Measurements from ENCODE around the gene UVRAG.

The UVRAG gene

DNA sequence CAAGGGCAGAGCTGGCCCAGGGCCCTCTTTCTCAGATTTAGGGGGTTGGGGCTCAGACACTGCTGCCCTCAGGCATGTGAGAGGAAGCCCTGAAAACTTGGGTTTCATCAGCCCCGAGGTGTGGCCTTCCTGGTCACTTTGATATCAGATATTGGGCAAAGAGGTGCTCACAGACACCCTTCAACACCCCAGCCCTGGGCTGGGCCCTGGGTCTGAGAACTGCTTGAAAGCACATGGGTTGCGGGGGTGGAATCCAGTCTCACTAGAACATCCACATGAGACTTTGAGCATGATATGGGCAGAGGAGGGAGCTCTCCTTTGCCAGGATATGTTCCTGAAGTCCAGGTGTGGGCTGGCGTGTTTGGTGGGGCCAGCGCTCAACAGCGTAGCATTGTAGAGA lies 36.0 kb upstream of the UVRAG start:
- no peak for TF ChIP-seq POLR2A (IDR thresholded peaks at IDR 0.05; ENCODE audit: low read depth, low read length)
- FAIRE-seq (no peak), DNase-seq (ENCODE audit: insufficient read length, low spot score) (no peak)

GRCh38 chr11:75779960-75780359 lies 35.0 kb upstream of the UVRAG start:
- no peak for DNase-seq (ENCODE audit: insufficient read length, low spot score)
- FAIRE-seq = no peak
- TF ChIP-seq POLR2A (IDR thresholded peaks at IDR 0.05; ENCODE audit: low read depth, low read length) = no peak

- FAIRE-seq (no peak), DNase-seq (ENCODE audit: insufficient read length, low spot score) (no peak)
- no peak for TF ChIP-seq POLR2A (IDR thresholded peaks at IDR 0.05; ENCODE audit: low read depth, low read length)
These were observed 34.1 kb upstream of the UVRAG start for GRCh38 chr11:75780888-75781287.

DNA sequence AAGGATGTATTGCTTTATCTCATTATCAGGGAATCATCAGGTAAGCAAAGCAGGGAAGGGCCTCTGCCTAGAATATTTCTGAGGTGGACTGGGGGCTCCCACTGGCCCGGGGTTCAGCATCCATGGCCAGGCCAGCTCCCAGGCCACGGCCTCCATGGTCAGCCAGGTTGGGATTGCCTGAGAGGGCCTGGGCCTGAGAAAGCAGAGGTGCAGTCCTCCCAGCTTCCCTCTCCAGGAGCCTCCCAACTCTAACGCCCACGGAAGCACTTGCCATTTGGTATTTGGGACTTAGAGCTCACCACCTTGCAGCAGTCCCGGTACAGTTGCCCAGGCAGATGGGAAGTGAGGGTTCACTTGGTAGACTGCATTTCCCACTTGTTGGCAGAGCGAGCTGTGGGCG lies 33.7 kb upstream of the UVRAG start:
- FAIRE-seq (no peak), DNase-seq (ENCODE audit: insufficient read length, low spot score) (no peak)
- TF ChIP-seq POLR2A (IDR thresholded peaks at IDR 0.05; ENCODE audit: low read depth, low read length) = no peak

GRCh38 chr11:75781831-75782230 lies 33.2 kb upstream of the UVRAG start:
- TF ChIP-seq POLR2A (IDR thresholded peaks at IDR 0.05; ENCODE audit: low read depth, low read length) = no peak
- FAIRE-seq (no peak), DNase-seq (ENCODE audit: insufficient read length, low spot score) (no peak)

DNA sequence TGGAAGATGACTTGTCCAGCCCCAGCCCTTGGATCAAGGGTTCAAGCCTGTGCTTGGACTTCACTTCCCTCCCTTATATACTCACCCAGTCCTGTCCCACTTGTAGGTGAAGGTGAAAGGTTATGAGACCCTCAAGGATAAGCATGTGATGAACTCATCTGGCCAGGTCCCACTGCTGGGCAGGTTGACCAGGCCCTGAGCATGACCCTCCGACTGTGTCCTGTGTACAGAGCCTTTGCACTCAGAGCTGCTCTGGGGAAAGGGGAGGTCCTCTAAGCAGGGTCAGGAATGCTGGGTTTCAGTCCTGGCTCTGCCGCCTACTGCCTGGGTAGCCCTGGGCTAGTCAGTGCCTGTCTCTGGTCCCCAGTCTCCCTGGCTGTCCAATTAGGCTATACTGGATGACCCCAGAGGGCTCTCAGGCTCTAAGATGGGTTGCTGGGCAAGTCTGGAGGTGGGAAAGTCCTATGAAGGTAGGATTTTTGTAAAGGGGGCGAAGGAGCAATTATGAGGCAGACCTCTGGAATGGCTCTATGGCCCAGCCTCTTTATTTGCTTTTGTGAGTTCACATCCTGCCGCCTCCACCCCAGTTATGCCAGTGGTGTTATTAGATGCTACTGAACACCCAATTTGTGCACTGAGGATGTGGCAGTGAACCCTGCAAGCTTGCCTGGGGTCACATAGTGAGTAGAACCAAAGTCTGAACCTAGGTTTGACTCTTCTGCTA lies 32.3 kb upstream of the UVRAG start:
- DNase-seq (ENCODE audit: insufficient read length, low spot score) (no peak), FAIRE-seq (no peak)
- TF ChIP-seq POLR2A (IDR thresholded peaks at IDR 0.05; ENCODE audit: low read depth, low read length) = no peak

DNA sequence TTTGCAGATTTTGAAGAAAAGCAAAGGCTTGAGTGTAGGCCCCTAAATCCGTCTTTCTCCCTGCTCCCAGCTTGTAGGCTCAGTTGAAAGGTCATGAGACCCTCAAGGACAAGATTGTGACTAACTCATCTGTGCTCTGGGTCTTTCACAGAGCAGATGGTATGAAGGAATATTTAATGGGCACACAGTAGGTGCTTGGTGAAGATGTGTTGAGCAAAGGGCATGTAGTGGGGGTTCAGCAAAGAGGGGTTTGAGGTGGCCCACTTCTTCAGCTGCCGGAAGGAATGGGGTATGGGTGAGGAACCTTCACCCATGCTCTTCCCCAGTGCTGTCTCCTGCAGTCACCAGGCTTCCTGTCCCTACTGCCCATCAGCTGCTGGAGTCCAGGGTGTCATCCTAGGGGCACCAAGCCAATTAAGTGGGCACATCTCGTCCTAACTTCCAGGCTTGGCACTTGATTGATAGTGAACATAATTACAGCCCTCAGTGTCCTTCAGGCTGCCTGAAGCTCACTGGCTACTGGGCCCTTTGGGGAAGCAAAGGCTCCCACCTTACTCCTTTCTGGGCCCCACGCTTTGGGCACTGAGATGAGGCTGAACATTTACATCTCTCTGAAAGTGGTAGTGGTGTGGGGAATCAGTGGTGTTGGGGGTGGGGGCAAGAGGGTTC lies 31.5 kb upstream of the UVRAG start:
- FAIRE-seq = no peak
- TF ChIP-seq POLR2A (IDR thresholded peaks at IDR 0.05; ENCODE audit: low read depth, low read length) = no peak
- DNase-seq (ENCODE audit: insufficient read length, low spot score) = no peak

DNA sequence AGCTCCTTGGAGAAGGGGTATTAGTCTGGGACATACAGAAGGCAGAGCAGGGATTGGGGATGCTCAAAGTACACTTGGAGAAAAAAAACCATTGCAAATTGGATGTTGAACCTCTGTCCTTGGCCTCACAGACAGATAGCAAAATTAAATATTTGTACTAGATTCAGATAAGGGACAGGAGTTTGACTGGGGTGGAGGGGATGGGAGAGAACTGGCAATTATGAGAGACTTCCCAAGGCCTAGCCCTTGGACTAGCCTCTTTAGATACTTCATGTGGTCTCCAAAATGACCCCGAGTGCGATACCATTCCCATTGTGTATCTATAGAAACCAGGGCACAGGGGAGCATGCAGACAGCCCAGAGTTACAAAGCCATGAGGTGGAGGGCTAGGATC lies 30.9 kb upstream of the UVRAG start:
- DNase-seq (ENCODE audit: insufficient read length, low spot score) (no peak), FAIRE-seq (no peak)
- TF ChIP-seq POLR2A (IDR thresholded peaks at IDR 0.05; ENCODE audit: low read depth, low read length) = no peak

DNA sequence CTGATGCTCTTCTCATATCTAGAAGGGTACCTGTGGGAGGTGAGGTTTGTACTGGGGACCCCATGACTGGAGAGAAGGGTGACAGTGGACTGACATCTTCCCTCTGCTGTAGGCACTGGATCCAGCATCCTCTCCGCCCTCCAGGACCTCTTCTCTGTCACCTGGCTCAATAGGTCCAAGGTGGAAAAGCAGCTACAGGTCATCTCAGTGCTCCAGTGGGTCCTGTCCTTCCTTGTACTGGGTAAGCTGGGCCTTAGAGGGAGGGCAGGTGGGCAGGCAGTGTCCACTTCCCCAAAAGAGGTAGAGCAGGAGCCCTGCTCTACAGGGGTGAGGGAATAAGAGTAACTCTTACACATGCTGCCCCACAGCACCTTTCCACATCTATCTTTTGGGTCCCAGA lies 30.5 kb upstream of the UVRAG start:
- no peak for TF ChIP-seq POLR2A (IDR thresholded peaks at IDR 0.05; ENCODE audit: low read depth, low read length)
- DNase-seq (ENCODE audit: insufficient read length, low spot score) = no peak
- no peak for FAIRE-seq

- FAIRE-seq = no peak
- TF ChIP-seq POLR2A (IDR thresholded peaks at IDR 0.05; ENCODE audit: low read depth, low read length) = no peak
- no peak for DNase-seq (ENCODE audit: insufficient read length, low spot score)
These were observed 29.8 kb upstream of the UVRAG start for GRCh38 chr11:75785187-75785586.

DNA sequence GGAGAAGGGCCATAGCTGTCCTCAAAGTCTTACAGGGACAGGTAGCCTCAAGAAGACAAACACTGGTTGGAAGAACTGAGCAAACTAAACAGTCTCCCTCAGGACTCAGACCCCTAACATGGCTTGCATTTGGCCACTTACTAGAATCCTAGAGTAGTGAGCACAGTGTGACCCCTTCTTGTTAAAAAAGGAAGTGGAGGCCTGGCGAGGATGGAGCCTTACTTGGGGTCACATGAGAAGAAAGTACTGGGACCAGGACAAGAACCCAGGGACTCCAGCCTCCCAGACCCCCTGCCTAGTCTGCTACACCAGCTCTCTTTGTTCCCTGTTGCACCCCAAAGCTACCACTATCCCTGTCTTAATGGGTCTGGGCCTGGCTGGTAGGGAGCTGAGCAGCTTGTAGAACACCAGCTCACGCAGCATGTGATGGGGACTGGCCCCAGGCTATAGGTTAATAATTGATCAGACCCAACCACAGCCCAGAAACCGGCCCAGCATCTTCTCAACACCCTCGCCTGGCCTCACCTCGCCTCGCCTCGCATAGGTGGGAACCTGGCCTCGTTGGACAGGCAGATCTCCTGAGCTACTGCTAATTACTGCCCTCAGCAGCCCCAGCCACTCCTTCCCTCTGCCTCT lies 28.8 kb upstream of the UVRAG start:
- FAIRE-seq = no peak
- DNase-seq (ENCODE audit: insufficient read length, low spot score) = no peak

GRCh38 chr11:75789521-75789920 lies 25.5 kb upstream of the UVRAG start:
- FAIRE-seq (no peak), DNase-seq (ENCODE audit: insufficient read length, low spot score) (no peak)
- no peak for TF ChIP-seq POLR2A (IDR thresholded peaks at IDR 0.05; ENCODE audit: low read depth, low read length)

More for the DNA sequence above, 28.8 kb upstream of the UVRAG start:
- no peak for TF ChIP-seq POLR2A (IDR thresholded peaks at IDR 0.05; ENCODE audit: low read depth, low read length)

- DNase-seq (ENCODE audit: insufficient read length, low spot score) = no peak
- no peak for TF ChIP-seq POLR2A (IDR thresholded peaks at IDR 0.05; ENCODE audit: low read depth, low read length)
- no peak for FAIRE-seq
These were observed 24.0 kb upstream of the UVRAG start for GRCh38 chr11:75790986-75791385.

GRCh38 chr11:75792127-75792731 lies 22.8 kb upstream of the UVRAG start:
- no peak for TF ChIP-seq POLR2A (IDR thresholded peaks at IDR 0.05; ENCODE audit: low read depth, low read length)
- FAIRE-seq = no peak

More at GRCh38 chr11:75792127-75792731, 22.8 kb upstream of the UVRAG start:
- DNase-seq (ENCODE audit: insufficient read length, low spot score) = no peak
